Smooth muscle cell (in vitro differentiated cells): ENCODE results near the gene NDE1. TPM values are rescaled to one million over a fixed set of nuclear protein-coding genes. Genes with fewer than 3 reads are reported as not detected.
A peak's percentile ranks its signal among the peaks of the same experiment; 100 is the strongest.

Experiments
- DNase-seq: peaks from one replicate; lab custom pipeline; 2025; ENCODE audit not compliant: unreplicated experiment; lab: John Stamatoyannopoulos, UW
- H2AFZ ChIP-seq: fragments of 200-600 bp; sonication (generic); 2 replicates; pipeline ENCODE4 v1.6.0; 2016; ENCODE audit warnings: antibody characterized with exemption, low read depth, mild to moderate bottlenecking
- H3F3A ChIP-seq: fragments of 200-600 bp; sonication (generic); 2 replicates; pipeline ENCODE4 v1.6.0; 2017; ENCODE audit warnings: antibody characterized with exemption, low read depth
- H3K27ac ChIP-seq: fragments of 200-600 bp; sonication (generic); 2 replicates; pipeline ENCODE4 v1.5.1; 2016; ENCODE audit warnings: low read depth, mild to moderate bottlenecking
- H3K27me3 ChIP-seq: fragments of 200-600 bp; sonication (generic); 2 replicates; pipeline ENCODE4 v1.6.1; 2016; ENCODE audit warnings: low read depth, mild to moderate bottlenecking
- H3K36me3 ChIP-seq: fragments of 200-600 bp; sonication (generic); 2 replicates; pipeline ENCODE4 v1.5.1; 2016; ENCODE audit warnings: low read depth
- H3K4me1 ChIP-seq: fragments of 200-600 bp; sonication (generic); 2 replicates; pipeline ENCODE4 v1.5.1; 2016; ENCODE audit warnings: low read depth
- H3K4me2 ChIP-seq: fragments of 200-600 bp; sonication (generic); 2 replicates; pipeline ENCODE4 v1.6.0; 2016; ENCODE audit warnings: mild to moderate bottlenecking
- H3K4me3 ChIP-seq: fragments of 200-600 bp; sonication (generic); 2 replicates; pipeline ENCODE4 v1.5.1; 2016; ENCODE audit warnings: mild to moderate bottlenecking
- H3K79me2 ChIP-seq: fragments of 200-600 bp; sonication (generic); 2 replicates; pipeline ENCODE4 v1.6.0; 2016; ENCODE audit warnings: low read depth, mild to moderate bottlenecking
- H3K9ac ChIP-seq: fragments of 200-600 bp; sonication (generic); 2 replicates; pipeline ENCODE4 v1.6.0; 2016; ENCODE audit warnings: low read depth
- H3K9me3 ChIP-seq: fragments of 200-600 bp; sonication (generic); replicated peaks from 2 replicates; pipeline ENCODE4 v1.5.1; 2016; ENCODE audit warnings: low read depth
- H4K20me1 ChIP-seq: fragments of 200-600 bp; sonication (generic); 2 replicates; pipeline ENCODE4 v1.6.0; 2016; ENCODE audit warnings: low read depth
- CTCF ChIP-seq: fragments of 200-600 bp; sonication (generic); IDR thresholded peaks from 2 replicates; pipeline ENCODE4 v1.5.1; 2017; ENCODE audit warnings: borderline replicate concordance, mild to moderate bottlenecking, antibody characterized with exemption; ENCODE audit not compliant: insufficient read depth, poor library complexity, severe bottlenecking
- WGBS: methylation state at CpG from one replicate; pipeline ENCODE4 v1.1.7; 2016; ENCODE audit warnings: low lambda C conversion rate; 5-methylcytosine and 5-hydroxymethylcytosine counted together
- polyA plus RNA-seq: library from polyadenylated mRNA; unstranded; fragments of >200 nt; fragmentation: Nextera tagmentation; extraction: Ambion mirVana; gene quantifications from 2 replicates; pipeline ENCODE4 v1.2.1, GENCODE V29; 2016
- total RNA-seq: library from RNA; depleted of rRNA; stranded (reverse); fragments of >200 nt; gene quantifications from 2 replicates; pipeline ENCODE4 v1.2.3, GENCODE V29; 2014

Gene NDE1
- total and polyA plus RNA-seq, 2 experiments from 2014 or later, result 12.2 to 17.9 TPM

DNA sequence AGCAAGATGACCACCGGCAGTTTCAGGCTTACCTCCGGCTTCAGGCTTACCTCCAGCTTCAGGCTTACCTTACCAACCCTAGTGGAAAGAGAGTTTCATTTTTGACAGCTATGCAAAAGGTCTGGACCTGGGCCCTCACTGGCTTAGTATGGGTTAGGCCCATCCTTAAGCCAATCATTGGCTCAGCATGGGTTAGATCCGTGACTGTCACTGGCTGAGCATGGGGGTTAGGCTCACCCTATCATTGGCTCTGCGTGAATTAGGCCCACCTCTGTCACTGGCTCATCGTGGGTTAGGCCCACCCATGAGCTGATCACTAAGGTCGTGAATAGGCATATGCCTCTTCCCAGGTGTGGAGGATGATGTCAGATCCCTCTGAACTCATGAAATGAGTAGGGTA lies 8.1 kb downstream of the NDE1 start:
- Histone ChIP-seq H3K27me3 (no peaks in the 10 kb centered on the region), H3K4me3 (no peak overlapping the region), H2AFZ (no peak overlapping the region), H3K79me2 (peaks cover 64% of the 10 kb centered on the region), H3K9me3 (no peaks in the 10 kb centered on the region), H4K20me1 (peaks cover 76% of the 10 kb centered on the region), H3K4me2 (no peak overlapping the region), H3K27ac (no peak overlapping the region), H3K9ac (no peak overlapping the region), H3K36me3 (no peaks in the 10 kb centered on the region), H3K4me1 (no peaks in the 10 kb centered on the region), H3F3A (peaks cover 3% of the 10 kb centered on the region)
- 88% methylated on average over 6 of the region's 6 CpGs for WGBS
- no peak for TF ChIP-seq CTCF
- DNase-seq, result no peak

GRCh38 chr16:15658556-15658955 lies 8.5 kb downstream of the NDE1 start:
- H3K4me2 ChIP-seq, result no peak overlapping the region
- H3K36me3 ChIP-seq, result no peaks in the 10 kb centered on the region
- no peaks in the 10 kb centered on the region for H3F3A ChIP-seq
- H3K9ac ChIP-seq, result no peak overlapping the region
- no peak overlapping the region for H3K4me3 ChIP-seq
- no peak overlapping the region for H2AFZ ChIP-seq
- DNase-seq, result no peak
- no peaks in the 10 kb centered on the region for H3K27me3 ChIP-seq
- no peak overlapping the region for H3K27ac ChIP-seq
- no peak for TF ChIP-seq CTCF
- no peaks in the 10 kb centered on the region for H3K4me1 ChIP-seq
- H4K20me1 ChIP-seq, result peaks cover 72% of the 10 kb centered on the region
- WGBS, result 97% methylated on average over 5 of the region's 5 CpGs
- H3K79me2 ChIP-seq, result peaks cover 65% of the 10 kb centered on the region
- no peaks in the 10 kb centered on the region for H3K9me3 ChIP-seq

DNA sequence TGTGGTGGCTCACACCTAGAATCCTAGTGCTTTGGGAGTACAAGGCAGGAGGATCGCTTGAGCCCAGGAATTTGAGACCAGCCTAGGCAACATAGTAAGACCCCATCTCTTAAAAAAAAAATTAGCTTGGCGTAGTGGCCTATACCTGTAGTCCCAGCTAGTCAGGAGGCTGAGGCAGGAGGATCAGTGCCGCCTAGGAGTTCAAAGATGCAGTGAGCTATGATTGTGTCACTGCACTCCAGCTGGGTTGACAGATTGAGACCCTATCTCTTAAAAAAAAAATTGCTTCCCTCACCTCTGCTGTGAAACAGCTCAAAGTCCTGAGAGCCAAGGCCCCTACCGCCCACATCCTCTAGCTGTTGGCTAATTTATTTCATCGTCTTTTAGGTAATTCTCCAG lies 10.2 kb downstream of the NDE1 start:
- no peak overlapping the region for H3K9ac ChIP-seq
- peak overlapping the region; percentile 65 for H3K27ac ChIP-seq
- H2AFZ ChIP-seq, result no peak overlapping the region
- no peak for TF ChIP-seq CTCF
- no peaks in the 10 kb centered on the region for H3K36me3 ChIP-seq
- 70% methylated on average over 5 of the region's 5 CpGs for WGBS
- H3K4me1 ChIP-seq, result no peaks in the 10 kb centered on the region
- H3K27me3 ChIP-seq, result no peaks in the 10 kb centered on the region
- peak overlapping the region; percentile 59 for H3K4me2 ChIP-seq
- no peak for DNase-seq
- no peaks in the 10 kb centered on the region for H3K9me3 ChIP-seq
- H4K20me1 ChIP-seq, result peaks cover 62% of the 10 kb centered on the region
- H3F3A ChIP-seq, result no peaks in the 10 kb centered on the region
- no peak overlapping the region for H3K4me3 ChIP-seq
- H3K79me2 ChIP-seq, result peaks cover 49% of the 10 kb centered on the region

DNA sequence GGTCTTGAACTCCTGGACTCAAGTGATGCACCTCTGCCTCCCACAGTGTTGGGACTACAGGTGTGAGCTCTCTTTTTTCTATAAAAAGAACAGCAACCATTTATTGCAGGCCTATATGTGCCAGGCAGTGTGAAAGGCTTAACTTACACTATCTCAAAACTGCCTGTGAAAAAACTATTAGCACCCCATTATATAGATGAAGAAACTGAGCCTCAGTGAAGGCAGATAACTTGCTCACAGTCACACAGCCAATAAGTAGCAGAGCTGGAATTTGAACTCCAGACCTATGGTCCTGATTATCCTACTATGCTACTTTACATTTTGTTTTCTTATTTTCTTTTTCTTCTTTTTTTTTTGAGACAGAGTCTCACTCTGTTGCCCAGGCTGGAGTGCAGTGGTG lies 15.1 kb downstream of the NDE1 start:
- no peaks in the 10 kb centered on the region for H3K9me3 ChIP-seq
- peaks cover 31% of the 10 kb centered on the region for H4K20me1 ChIP-seq
- no peak for DNase-seq
- peaks cover 3% of the 10 kb centered on the region for H3K36me3 ChIP-seq
- H3K4me3 ChIP-seq, result no peak overlapping the region
- no peak for TF ChIP-seq CTCF
- no peak overlapping the region for H3K9ac ChIP-seq
- no peak overlapping the region for H2AFZ ChIP-seq
- no peak overlapping the region for H3K4me2 ChIP-seq
- no peaks in the 10 kb centered on the region for H3F3A ChIP-seq
- H3K27ac ChIP-seq, result no peak overlapping the region
- no peaks in the 10 kb centered on the region for H3K27me3 ChIP-seq
- peaks cover 13% of the 10 kb centered on the region for H3K79me2 ChIP-seq
- no peaks in the 10 kb centered on the region for H3K4me1 ChIP-seq
